ENCODE measurements around the gene KDM6A. TPM values are rescaled to one million over a fixed set of nuclear protein-coding genes. Genes with fewer than 3 reads are reported as not detected.
"Not testable (repeated sequence)": the region's sequence is repeated elsewhere in the genome, so short reads cannot be mapped to it uniquely, and the experiment has no call there.

The KDM6A gene
- polyA plus RNA-seq, 4 donors: 21.6 to 33.0 (median 30.2) TPM

GRCh38 chrX:44884944-44885343 lies 12.0 kb downstream of the KDM6A start:
- no peak for DNase-seq (ENCODE audit: low read depth in 4 of 4, low spot score in 3 of 4)

- no peak for DNase-seq (ENCODE audit: low read depth in 4 of 4, low spot score in 3 of 4)
These were observed 16.8 kb downstream of the KDM6A start for GRCh38 chrX:44889824-44890223.

DNA sequence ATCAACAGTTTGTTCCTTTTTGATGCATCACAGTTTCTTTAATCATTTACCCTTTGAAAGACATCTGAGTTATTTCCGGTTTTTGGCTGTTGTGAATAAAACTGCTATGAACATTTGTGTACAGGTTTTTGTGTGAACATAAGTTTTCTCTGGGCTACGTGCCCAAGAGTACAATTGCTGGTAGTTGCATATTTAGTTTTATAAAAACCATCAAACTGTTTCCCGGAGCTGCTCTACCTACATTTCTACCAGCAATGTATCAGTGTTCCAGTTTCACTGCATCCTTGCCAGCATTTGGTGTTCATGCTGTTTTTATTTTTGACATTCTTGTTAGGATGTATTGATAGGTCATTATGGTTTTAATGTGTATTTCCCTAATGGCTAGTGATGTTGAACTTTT lies 17.3 kb downstream of the KDM6A start:
- DNase-seq (ENCODE audit: low read depth in 4 of 4, low spot score in 3 of 4): no peak

DNA sequence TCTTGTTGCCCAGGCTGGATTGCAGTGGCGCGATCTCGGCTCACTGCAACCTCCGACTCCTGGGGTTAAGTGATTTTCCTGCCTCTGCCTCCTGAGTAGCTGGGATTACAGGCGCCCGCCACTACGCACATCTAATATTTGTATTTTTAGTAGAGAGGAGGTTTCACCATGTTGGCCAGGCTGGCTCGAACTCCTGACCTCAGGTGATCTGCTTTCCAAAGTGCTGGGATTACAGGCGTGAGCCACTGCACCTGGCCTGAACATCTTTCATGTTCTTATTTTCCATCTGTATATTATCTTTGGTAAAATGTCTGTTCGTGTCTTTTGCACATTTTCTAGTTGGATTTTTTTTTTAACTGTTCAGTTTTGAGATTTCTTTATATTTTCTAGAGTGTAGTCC lies 17.7 kb downstream of the KDM6A start:
- DNase-seq (ENCODE audit: low read depth in 4 of 4, low spot score in 3 of 4): not testable (repeated sequence)

GRCh38 chrX:44891642-44892041 lies 18.7 kb downstream of the KDM6A start:
- DNase-seq (ENCODE audit: low read depth in 4 of 4, low spot score in 3 of 4): no peak

GRCh38 chrX:44896876-44897186 lies 23.8 kb downstream of the KDM6A start:
- no peak for DNase-seq (ENCODE audit: low read depth in 4 of 4, low spot score in 3 of 4)

DNA sequence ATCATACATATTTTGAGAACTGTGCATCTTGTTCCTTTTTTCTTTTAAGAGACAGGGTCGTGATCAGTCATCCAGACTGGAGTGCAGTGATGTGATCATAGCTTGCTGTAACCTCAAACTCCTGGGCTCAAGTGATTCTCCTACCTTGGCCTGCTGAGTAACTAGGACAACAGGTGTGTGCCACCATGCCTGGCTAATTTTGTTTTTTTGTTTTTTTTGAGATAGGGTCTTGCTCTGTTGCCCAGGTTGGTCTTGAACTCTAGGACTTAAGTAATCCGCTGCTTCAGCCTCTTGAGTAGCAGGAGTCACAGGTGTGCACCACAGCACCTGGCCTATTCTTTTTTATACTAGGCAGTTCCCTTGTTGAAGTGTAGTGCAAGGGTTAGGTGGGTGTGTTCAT lies 24.6 kb downstream of the KDM6A start:
- no peak for DNase-seq (ENCODE audit: low read depth in 4 of 4, low spot score in 3 of 4)

DNA sequence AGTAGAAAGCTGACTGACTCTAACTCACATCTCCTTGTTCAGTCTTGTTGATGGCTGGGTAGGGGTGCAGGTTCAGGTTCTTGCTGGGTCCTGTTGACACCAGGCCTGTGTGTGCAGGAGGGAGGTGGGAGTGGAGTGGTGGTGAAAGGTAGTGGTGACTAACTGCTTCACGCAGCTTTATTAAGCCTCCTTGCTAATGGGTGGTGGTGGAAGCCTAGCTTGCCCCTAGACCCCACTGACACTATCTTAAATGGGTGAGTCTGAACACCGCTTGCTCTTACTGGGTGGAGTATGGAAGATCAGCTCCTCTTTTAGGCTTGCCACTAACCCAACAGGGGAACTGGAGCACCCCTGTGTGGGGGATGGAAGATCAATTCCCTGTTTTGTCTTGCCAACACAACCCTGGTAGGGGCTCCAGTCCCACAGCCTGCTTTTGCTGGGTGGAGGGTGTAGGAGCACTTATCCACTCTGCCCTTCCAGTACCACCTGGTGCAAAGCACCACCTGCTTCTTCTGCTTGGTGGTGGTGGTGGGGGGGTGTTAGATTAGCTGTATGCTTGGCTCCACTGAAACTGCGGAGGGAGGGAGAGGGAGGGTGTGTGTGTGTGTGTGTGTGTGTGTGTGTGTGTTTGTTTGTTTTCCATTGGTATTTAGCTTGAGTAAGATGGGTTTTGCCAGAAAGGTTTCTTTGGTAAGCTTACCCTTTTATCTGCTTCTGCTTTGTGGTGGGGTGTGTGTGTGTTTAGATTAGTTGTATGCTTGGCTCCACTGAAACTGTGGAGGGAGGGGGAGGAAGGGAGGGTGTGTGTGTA lies 25.6 kb downstream of the KDM6A start:
- DNase-seq (ENCODE audit: low read depth in 4 of 4, low spot score in 3 of 4): no peak

DNA sequence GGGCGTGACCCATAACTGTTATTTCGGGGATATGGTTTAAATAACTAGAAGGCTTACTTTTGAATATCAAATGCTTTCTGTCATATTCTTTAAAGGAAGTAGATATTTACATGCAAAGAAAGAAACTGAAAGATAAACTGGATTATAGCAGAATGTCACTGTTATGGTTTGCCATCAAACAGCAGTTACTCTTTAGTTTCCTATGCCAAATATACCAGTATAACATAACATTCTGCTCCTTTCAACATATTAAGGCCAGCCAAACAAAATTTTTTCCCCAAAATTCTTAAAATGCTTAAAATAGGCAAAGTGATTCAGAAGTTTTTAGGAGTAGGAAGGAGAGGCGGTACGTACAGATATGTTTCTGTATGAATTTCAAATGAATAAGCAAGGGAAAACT lies 27.0 kb downstream of the KDM6A start:
- no peak for DNase-seq (ENCODE audit: low read depth in 4 of 4, low spot score in 3 of 4)

DNA sequence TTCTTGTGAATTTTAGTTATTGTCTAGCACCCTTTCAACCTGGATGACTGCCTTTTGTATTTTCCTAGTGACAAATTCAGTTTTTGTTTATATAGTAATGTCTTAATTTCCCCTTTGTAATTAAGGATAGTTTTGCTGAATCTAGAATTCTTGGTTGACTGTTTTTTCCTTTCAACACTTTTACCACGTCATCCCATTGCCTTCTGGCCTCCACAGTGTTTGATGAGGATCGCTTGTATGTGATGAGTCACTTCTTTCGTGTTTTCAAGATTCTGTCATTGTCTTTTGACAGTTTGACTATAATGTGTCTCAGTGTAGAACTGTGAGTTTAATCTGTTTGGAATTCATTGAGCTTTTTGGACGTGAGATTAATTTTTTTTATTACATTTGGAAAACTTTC lies 30.1 kb downstream of the KDM6A start:
- DNase-seq (ENCODE audit: low read depth in 4 of 4, low spot score in 3 of 4): no peak

DNA sequence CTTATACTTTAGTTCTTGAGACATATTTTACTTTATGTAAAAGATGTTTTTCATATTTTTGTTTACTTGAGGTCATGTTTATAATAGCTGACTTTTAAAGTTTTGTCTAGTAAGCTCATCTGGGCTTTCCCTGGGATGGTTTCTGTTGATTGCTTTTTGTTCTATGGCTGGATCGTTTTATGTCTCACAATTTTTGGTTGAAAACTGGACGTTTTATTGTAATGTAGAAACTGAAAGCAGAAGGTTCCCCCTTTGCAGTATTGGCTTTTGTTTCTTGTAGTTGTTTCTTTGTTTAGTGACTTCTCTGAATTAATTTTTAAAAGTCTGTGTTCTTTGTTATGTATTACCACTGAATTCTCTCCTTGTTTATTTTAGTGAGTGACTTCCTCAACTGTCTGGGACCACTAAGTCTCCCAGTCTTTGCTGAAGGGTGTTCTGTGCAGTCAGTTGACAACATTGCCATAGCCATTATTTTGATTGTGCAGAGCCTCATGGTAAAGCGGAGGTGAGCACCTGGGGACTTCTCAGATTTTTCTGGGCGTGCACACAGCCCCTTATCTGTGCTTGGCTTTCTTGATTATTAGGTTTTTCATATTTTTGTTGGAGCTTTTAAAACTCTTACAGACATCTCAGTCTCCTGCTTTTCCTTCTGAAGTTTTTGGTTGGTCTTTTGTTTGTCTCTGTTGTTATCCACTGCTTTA lies 31.0 kb downstream of the KDM6A start:
- DNase-seq (ENCODE audit: low read depth in 4 of 4, low spot score in 3 of 4): no peak

DNA sequence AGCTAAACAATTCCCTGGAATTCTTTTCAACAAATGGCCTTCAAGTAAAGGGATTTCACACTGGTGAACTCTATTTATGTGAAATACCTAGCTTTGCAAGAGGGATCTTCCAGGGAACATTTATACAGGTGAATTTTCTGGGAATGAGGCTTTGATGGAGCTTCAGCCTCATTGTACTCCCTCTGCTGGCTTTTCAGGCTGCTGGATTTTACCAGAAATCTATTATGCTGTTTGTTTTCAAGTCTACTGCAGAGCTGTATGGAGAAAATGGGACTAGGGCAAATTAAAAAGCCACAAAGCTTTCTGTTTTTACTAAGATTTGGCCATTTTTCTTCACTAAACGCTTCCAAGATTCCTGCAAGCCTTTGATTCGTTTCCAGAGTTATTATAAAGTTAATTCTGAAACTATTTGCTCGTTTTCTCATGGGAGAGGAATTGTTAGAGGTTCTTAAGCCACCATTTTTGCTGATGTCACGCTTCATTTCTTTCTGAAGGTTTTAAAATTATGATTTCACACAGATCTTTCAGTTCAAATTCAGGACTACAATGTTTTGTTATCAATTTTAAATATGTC lies 31.6 kb downstream of the KDM6A start:
- DNase-seq (ENCODE audit: low read depth in 4 of 4, low spot score in 3 of 4): no peak

- DNase-seq (ENCODE audit: low read depth in 4 of 4, low spot score in 3 of 4): no peak
These were observed 33.1 kb downstream of the KDM6A start for GRCh38 chrX:44906041-44906440.

GRCh38 chrX:44906542-44906941 lies 33.6 kb downstream of the KDM6A start:
- DNase-seq (ENCODE audit: low read depth in 4 of 4, low spot score in 3 of 4): no peak

- no peak for DNase-seq (ENCODE audit: low read depth in 4 of 4, low spot score in 3 of 4)
These were observed 35.2 kb downstream of the KDM6A start for GRCh38 chrX:44908153-44908552.

DNA sequence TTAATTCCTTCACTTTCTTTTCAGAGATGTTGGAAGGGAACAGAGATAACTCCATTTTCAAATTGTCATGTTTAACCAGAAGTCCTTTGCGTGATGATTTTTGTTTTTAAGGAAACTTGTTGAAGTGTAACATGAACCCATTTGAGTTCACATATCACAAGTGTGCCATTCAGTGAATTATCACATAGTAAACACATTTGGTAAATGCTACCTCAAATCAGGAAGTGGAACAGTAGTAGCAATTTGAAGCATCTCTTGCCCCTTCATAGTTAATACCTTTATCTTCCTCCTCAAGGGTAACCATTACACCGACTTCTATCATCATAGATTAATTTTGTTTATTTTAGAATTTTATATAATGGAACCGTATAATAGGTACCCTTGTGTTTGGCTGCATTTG lies 35.8 kb downstream of the KDM6A start:
- no peak for DNase-seq (ENCODE audit: low read depth in 4 of 4, low spot score in 3 of 4)

DNA sequence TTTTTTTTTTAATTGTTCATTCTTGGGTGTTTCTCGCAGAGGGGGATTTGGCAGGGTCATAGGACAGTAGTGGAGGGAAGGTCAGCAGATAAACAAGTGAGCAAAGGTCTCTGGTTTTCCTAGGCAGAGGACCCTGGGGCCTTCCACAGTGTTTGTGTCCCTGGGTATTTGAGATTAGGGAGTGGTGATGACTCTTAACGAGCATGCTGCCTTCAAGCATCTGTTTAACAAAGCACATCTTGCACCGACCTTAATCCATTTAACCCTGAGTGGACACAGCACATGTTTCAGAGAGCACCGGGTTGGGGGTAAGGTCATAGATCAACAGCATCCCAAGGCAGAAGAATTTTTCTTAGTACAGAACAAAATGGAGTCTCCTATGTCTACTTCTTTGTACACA lies 37.5 kb downstream of the KDM6A start:
- DNase-seq (ENCODE audit: low read depth in 4 of 4, low spot score in 3 of 4): not testable (repeated sequence)

- not testable (repeated sequence) for DNase-seq (ENCODE audit: low read depth in 4 of 4, low spot score in 3 of 4)
These were observed 38.1 kb downstream of the KDM6A start for GRCh38 chrX:44911074-44911600.

DNA sequence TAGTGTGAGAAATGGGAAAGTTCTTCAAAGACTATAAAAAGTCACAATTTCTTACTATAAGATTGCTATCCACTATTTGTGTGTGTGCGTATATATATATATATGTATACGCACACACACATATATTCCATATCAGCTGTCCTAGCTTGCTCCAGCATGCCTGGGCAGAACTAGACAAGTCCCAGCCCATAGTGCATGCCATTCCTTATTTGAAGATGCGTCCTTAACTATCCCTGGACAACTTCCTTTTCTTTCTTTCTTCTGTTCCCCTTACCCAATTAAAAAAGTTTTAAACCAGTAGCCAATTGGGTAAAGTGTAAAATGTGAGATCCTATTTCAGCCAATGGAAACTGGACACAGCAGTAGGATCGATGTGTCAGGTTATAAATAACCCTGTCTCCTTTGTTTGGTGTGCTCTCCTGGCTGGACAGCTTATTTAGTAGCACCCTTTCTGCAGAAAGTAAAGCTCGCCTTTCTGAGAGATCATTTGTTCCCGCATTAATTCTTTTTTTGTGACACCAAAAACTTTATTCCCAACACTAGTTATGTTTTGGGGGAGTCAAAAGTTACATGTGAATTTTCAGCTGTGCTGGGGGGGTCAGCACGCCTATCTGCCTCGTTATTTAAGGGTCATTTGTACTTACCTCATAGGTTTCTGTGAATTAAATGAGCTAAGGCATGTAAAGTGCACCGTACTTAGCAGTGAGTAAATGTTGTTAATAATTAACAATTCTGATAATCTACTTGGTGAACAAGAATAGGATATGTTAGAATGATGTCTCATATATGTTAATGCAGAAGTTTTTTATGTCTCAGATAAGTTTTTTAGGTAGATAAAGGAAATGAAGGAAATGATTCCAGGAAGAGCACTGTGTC lies 40.9 kb downstream of the KDM6A start:
- DNase-seq (ENCODE audit: low read depth in 4 of 4, low spot score in 3 of 4): no peak

- DNase-seq (ENCODE audit: low read depth in 4 of 4, low spot score in 3 of 4): no peak
These were observed 41.7 kb downstream of the KDM6A start for GRCh38 chrX:44914532-44915198.

Data from left renal pelvis (tissue), 4 donors.